Heart left ventricle (tissue), 13 donors: ENCODE results near the gene CNTN4.

Experiments used
- CTCF ChIP-seq, 12 donors: fragments of 200-600 bp; sonication (generic) in 4 of 12; IDR thresholded peaks; one replicate each; pipeline versions ENCODE4 v1.5.0 to v1.8.0; 2018 to 2022; ENCODE audit warnings: antibody characterized with exemption in 12 of 12, mild to moderate bottlenecking in 5 of 12
- POLR2A ChIP-seq, 2 donors: fragments of 450-650 bp; IDR thresholded peaks; one replicate each; pipeline ENCODE4 v1.6.1; 2017; ENCODE audit warnings: antibody characterized with exemption in 2 of 2, mild to moderate bottlenecking in 2 of 2, moderate library complexity in 2 of 2
- donor health status: ischemic (EF 13 %, LVEDD 7.1; RV severe dilation, severe dysfunction).
- donor health status: DM: no; HTN: yes; CAD: no.
- donor health status: DM: no; HTN: no; CAD: no.
- donor health status: ischemic (EF 25% LVEDD 6.9; RV normal size, moderate dysfunction).
- donor health status: ischemic (EF 25% LVEDD 5.7; RV mildly dilated, moderate dysfunction).
- donor health status: ischemic (EF 35%, LVEDD 5.7; RV mildly dilated, moderate dysfunction).
- donor health status: nonischemic (EF 11% LVEDD 7.7; RV severe dilation, severe dysfunction).
- donor health status: DM: yes; HTN: yes; CAD: no.
- donor health status: PGD.
- donor health status: ischemic (EF 29% LVEDD 5.4; RV normal size, mild dysfunction).
- donor health status: nonischemic (EF 23%, LVEDD 6.1; RV moderate dilation, normal function).

- TF ChIP-seq CTCF (IDR thresholded peaks at IDR 0.05) (no peak), POLR2A (IDR thresholded peaks at IDR 0.05) (no peak)
These were observed 1.1 kb downstream of the CNTN4 start for GRCh38 chr3:2099779-2100191.
